GM18505 (cell line): ENCODE results near the gene C1orf50.

Experiments used
- ATAC-seq: cut with Tn5 transposase; IDR thresholded peaks from one replicate; pipeline ENCODE4 v1.9.1; 2021; ENCODE audit not compliant: unreplicated experiment
- POLR2A ChIP-seq: IDR thresholded peaks from 4 replicates; pipeline ENCODE4 v1.6.1; 2011; ENCODE audit warnings: borderline replicate concordance; ENCODE audit not compliant: insufficient read depth, insufficient read length; ENCODE audit errors: extremely low read depth

The C1orf50 gene

DNA sequence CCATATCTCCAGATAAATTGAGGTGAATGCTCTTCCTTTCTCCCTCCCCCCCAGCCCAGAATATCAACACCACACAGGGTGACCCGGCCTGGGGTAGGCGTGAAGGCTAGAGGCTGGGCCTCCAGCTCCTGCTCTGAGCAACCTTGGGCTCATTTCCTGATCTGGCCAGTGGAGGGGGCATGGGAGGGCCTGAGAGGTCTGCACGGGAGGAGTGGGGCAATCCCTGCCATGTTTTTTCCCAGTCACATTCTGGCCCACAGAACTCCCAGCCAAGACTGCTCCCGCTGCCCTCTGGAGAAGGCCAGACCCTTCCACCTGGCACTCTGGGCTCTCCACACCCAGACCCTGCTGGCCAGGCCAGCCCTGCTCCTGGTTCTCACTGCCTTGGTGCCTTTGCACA is 30.9 kb upstream of the C1orf50 start:
- TF ChIP-seq POLR2A = no peak
- no peak for ATAC-seq

- no peak for ATAC-seq
- TF ChIP-seq POLR2A = no peak
These were observed 30.4 kb upstream of the C1orf50 start for GRCh38 chr1:42736571-42737200.

GRCh38 chr1:42737257-42737656 is 29.8 kb upstream of the C1orf50 start:
- no peak for ATAC-seq
- TF ChIP-seq POLR2A = no peak

DNA sequence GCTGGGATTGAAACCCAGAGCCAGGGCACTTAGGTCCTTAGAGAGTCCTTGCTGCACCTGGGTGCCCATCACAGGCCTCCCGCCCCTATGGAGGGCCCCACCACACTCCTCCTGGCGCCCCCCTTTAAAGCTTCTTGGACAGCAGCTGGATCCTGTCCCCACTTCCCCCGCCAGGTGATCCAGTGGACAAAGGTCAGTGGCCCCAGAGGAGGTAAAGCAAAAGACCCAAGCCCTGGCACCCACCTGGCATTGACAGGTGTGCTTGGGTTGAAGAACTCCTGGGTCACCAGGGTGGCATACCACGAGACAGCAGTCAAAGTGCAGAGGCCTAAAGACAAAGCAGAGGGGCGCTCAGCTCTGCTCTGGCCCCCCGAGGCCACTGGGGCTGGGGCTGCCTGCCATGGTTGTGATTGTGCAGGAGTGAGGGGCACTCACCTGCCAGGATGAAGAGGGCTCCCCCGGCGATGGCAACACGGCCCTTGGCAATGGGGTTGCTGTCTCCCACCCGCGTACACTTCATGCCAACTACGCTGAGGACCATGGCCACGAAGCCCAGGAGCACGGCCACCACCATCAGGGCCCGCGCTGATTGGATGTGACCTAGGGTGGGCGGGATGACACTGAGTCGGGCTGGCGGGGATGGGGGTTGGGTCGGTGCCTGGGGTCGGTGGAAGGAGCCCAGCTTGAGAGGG is 28.9 kb upstream of the C1orf50 start:
- ATAC-seq = no peak
- TF ChIP-seq POLR2A = no peak

GRCh38 chr1:42738678-42739226 is 28.3 kb upstream of the C1orf50 start:
- TF ChIP-seq POLR2A = no peak
- no peak for ATAC-seq

GRCh38 chr1:42739753-42740700 is 27.0 kb upstream of the C1orf50 start, which contains the start of gene CLDN19:
CLDN19 (minus strand) TSS chr1:42740236; CDS start chr1:42740063, 173 bp downstream.
- TF ChIP-seq POLR2A = no peak
- ATAC-seq = no peak

DNA sequence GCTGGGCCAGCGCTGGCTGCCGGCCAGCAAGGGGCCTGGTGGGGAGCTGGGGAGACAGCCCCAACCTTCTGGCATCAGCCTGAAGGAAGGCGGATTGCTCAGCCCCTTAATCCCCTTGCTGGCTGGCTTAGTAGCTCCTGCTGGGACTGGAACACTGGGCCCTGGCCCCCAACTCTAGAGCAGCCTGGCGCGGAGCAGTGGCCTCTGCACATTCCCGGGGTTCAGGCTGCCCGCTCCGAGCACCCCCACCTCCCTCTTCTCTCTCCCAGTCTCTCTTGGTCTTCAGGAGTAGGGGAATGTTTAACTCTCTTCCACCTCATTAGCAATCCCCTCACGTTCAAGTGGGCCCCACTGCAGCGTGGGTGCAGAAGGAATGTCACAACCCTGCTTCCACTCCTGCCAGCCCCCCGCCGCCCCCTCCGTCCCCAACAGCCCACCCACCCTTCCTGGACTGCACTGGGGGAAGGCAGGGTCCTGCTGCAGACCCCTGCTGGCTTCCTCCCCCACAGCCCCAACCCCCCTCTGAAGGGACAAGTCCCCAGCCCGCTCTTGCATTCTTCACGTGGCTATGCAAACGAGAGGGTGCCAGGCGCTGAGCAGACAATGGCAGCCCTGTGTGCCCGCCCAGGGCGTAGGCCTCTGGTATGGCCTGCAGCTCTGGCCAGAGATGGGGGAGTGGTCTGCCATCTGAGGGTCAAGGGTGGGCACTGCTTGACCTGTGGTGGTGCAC is 26.0 kb upstream of the C1orf50 start:
- TF ChIP-seq POLR2A = no peak
- ATAC-seq = no peak

GRCh38 chr1:42741706-42742105 is 25.3 kb upstream of the C1orf50 start:
- ATAC-seq = no peak

DNA sequence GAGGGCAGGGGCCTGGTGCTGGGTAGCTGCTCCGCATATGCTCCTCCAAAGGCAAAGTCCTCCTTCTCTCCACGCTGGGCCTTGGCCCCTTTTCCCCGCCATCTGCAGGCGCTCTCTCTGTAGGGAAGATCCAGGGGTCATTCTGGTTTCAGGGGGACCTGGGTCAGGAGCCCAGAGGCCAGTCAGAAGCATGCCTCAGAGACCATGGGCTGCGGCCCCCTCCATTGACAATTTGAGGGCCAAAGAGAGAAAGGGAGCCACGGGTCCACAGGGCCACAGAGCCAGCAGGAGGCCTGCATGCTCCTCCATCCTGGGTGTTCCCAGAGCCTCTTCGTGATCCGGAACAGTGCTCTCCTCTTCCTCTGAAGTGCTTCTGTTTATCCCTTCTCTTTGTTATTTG is 24.9 kb upstream of the C1orf50 start:
- no peak for ATAC-seq
- TF ChIP-seq POLR2A = no peak

More at GRCh38 chr1:42741706-42742105, 25.3 kb upstream of the C1orf50 start:
- no peak for TF ChIP-seq POLR2A

- TF ChIP-seq POLR2A = no peak
- no peak for ATAC-seq
These were observed 24.3 kb upstream of the C1orf50 start for GRCh38 chr1:42742617-42743316.

- no peak for TF ChIP-seq POLR2A
- no peak for ATAC-seq
These were observed 23.5 kb upstream of the C1orf50 start for GRCh38 chr1:42743317-42744147.

- ATAC-seq = no peak
- no peak for TF ChIP-seq POLR2A
These were observed 23.0 kb upstream of the C1orf50 start for GRCh38 chr1:42744148-42744413.

GRCh38 chr1:42745851-42746250 is 21.2 kb upstream of the C1orf50 start:
- ATAC-seq = no peak
- no peak for TF ChIP-seq POLR2A
